Adrenal gland (tissue), 12 donors: ENCODE data around the gene ALDOC. TPM values are rescaled to one million over a fixed set of nuclear protein-coding genes. Genes with fewer than 3 reads are reported as not detected.

Experiments used
- DNase-seq, 7 donors: peaks; one replicate each; pipeline ENCODE4 v3.0.0-alpha.2; 2019 to 2020
- H3K27ac ChIP-seq, 5 donors: fragments of 200-600 bp; sonication (generic) in 4 of 5; 1 replicate in 3 of 5; 2 replicates in 2 of 5; pipeline versions ENCODE4 v1.5.1 to v1.8.0; 2016 to 2020; ENCODE audit warnings: mild to moderate bottlenecking in 1 of 5
- H3K27me3 ChIP-seq: fragments of 200-600 bp; 2 replicates; pipeline ENCODE4 v1.8.0; 2021
- H3K36me3 ChIP-seq, 2 donors: fragments of 200-600 bp; replicated peaks in 1 of 2; 1 replicate in 1 of 2; 2 replicates in 1 of 2; pipeline versions ENCODE4 v1.5.1 to v1.8.0; 2018 to 2022
- H3K4me1 ChIP-seq, 2 donors: fragments of 200-600 bp; replicated peaks in 1 of 2; 1 replicate in 1 of 2; 2 replicates in 1 of 2; pipeline versions ENCODE4 v1.5.1 to v1.8.0; 2018 to 2021
- H3K4me3 ChIP-seq, 4 donors: fragments of 200-600 bp; sonication (generic) in 3 of 4; one replicate each; pipeline ENCODE4 v1.5.1; 2016 to 2018
- H3K9me3 ChIP-seq, 3 donors: fragments of 200-600 bp; sonication (generic) in 1 of 3; replicated peaks in 1 of 3; 1 replicate in 2 of 3; 2 replicates in 1 of 3; pipeline versions ENCODE4 v1.5.1 to v1.8.0; 2016 to 2021
- POLR2A ChIP-seq, 2 donors: fragments of 450-650 bp; IDR thresholded peaks; one replicate each; pipeline ENCODE4 v1.6.1; 2017; ENCODE audit warnings: antibody characterized with exemption in 2 of 2, mild to moderate bottlenecking in 2 of 2, moderate library complexity in 1 of 2
- WGBS, 4 donors: extraction: QIAGEN DNeasy Blood & Tissue Kit in 2 of 4; methylation state at CpG; one replicate each; pipeline versions ENCODE4 v1.1.5 to v1.1.7; 2013 to 2017; 5-methylcytosine and 5-hydroxymethylcytosine counted together
- intact Hi-C, 2 donors: fragments of 100-400 bp; cut with DNase I; formaldehyde crosslinking; loops; one replicate each; pipeline versions ENCODE4 v1.14.1 to v1.15.0; 2022 to 2023
- polyA plus RNA-seq, 3 donors: library from polyadenylated mRNA; stranded (reverse); fragments of 200-250 nt in 2 of 3; fragments of 350-450 nt in 1 of 3; fragmentation: Illumina TruSeq in 1 of 3; extraction: RNeasy Lipid Tissue Mini Kit (QIAGEN cat#74804) in 1 of 3; gene quantifications; one replicate each; pipeline ENCODE4 v1.2.3, GENCODE V29; 2013 to 2014
- total RNA-seq, 9 donors: library from RNA; depleted of rRNA in 4 of 9; stranded (reverse); fragments of >200 nt in 4 of 9; fragments of 120-200 nt in 1 of 9; fragmentation: NEBNext Ultra II Directional in 1 of 9; extraction: Animal tissue kit (Norgen Biotek cat#: 25700) in 1 of 9; gene quantifications; one replicate each; pipeline versions ENCODE4 v1.1.0 to v1.2.4, GENCODE V29; 2013 to 2023
- TF ChIP-seq, protein P1 (sequence below), 6 experiments: fragments of 450-650 bp in 4 of 6; fragments of 200-600 bp in 2 of 6; sonication (generic) in 1 of 6; IDR thresholded peaks; 1 replicate in 5 of 6; 2 replicates in 1 of 6; pipeline versions ENCODE4 v1.5.1 to v1.8.0; 2016 to 2021; ENCODE audit warnings: antibody characterized with exemption in 6 of 6, mild to moderate bottlenecking in 2 of 6, moderate library complexity in 1 of 6
- donor health status: healthy with polysubstance abuse.
- donor health status: Bipolar disorder and iron deficiency.
- donor health status: DM: yes; HTN: yes; CAD: no.
- donor health status: DM: no; HTN: no; CAD: no.
- donor health status: DM: no; HTN: no; CAD: no.
- donor health status: DM: yes; HTN: yes; CAD: no.

The ALDOC gene
- total and polyA plus RNA-seq, 12 donors = 6.3 to 65.5 (median 31.7) TPM

DNA sequence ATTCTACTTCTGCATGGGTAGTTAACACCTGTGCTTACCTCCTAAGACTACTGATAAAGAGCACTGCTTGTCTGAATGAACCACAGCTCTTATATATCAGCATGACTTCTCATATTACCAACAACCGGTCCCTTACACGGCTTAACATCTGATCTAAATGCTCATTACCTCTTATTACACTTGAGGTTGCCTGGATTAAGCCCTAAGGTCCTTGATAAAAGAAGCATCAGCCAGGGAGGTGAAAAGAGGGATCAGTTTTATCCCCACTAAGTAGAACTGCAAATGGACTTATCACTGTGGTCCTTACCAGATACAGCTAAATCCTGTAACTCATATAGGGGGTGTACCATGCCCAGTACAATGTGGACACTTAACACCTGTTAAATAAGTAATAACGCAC lies 45.5 kb upstream of the ALDOC start:
- 83 to 95% (median 90%) methylated on average over 3 of the region's 3 CpGs for WGBS, 4 donors
- DNase-seq = no peak
- Histone ChIP-seq H3K4me1 (no peaks in the 10 kb centered on the region), H3K4me3 (no peak overlapping the region), H3K27ac (no peak overlapping the region), H3K9me3 (no peaks in the 10 kb centered on the region), H3K36me3 (peaks cover 0 to 84% of the 10 kb centered on the region in 2 donors), H3K27me3 (no peaks in the 10 kb centered on the region)
- intact Hi-C loops = no loop called here
- TF ChIP-seq POLR2A (IDR thresholded peaks at IDR 0.05) = no peak
- TF ChIP-seq, protein P1, sequence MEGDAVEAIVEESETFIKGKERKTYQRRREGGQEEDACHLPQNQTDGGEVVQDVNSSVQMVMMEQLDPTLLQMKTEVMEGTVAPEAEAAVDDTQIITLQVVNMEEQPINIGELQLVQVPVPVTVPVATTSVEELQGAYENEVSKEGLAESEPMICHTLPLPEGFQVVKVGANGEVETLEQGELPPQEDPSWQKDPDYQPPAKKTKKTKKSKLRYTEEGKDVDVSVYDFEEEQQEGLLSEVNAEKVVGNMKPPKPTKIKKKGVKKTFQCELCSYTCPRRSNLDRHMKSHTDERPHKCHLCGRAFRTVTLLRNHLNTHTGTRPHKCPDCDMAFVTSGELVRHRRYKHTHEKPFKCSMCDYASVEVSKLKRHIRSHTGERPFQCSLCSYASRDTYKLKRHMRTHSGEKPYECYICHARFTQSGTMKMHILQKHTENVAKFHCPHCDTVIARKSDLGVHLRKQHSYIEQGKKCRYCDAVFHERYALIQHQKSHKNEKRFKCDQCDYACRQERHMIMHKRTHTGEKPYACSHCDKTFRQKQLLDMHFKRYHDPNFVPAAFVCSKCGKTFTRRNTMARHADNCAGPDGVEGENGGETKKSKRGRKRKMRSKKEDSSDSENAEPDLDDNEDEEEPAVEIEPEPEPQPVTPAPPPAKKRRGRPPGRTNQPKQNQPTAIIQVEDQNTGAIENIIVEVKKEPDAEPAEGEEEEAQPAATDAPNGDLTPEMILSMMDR (IDR thresholded peaks at IDR 0.05) = no peak

DNA sequence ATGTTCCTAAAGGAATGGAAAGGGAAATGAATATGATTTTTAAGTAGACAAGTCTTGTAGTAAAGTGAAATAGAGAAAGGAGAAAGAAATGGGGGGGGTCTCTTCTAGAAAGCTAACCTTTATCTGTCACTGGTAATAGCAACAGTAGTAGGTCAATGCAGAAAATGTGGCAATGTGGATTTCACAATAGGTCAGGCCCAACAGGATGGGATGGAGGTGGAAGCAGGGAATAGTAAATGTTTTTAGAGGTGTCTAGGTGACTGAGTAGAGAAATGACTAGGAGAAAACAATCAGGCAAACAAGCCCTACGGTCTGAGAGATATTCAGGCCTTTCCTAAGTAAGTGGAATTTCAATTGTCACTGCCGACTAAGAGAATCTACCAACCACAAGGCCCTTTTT lies 43.3 kb upstream of the ALDOC start:
- Histone ChIP-seq H3K36me3 (peaks cover 0 to 94% of the 10 kb centered on the region in 2 donors), H3K27ac (no peak overlapping the region), H3K9me3 (no peaks in the 10 kb centered on the region), H3K4me1 (no peaks in the 10 kb centered on the region), H3K4me3 (no peak overlapping the region), H3K27me3 (no peaks in the 10 kb centered on the region)
- TF ChIP-seq, protein P1 (IDR thresholded peaks at IDR 0.05) = no peak
- TF ChIP-seq POLR2A (IDR thresholded peaks at IDR 0.05) = no peak
- DNase-seq = no peak
- intact Hi-C loops = no loop called here
- 82 to 96% (median 86%) methylated on average over 2 of the region's 2 CpGs for WGBS, 4 donors

GRCh38 chr17:28618464-28618863 lies 41.8 kb upstream of the ALDOC start:
- 87 to 93% (median 88%) methylated on average over 3 of the region's 3 CpGs for WGBS, 4 donors
- intact Hi-C loops = loop anchor here in 1 of 2 donors (10.0 kb wide), 1 partner anchor 124 kb away; no protein-coding TSS in a partner anchor
- peaks cover 0 to 100% of the 10 kb centered on the region in 2 donors for H3K36me3 ChIP-seq

GRCh38 chr17:28616281-28616680 lies 39.6 kb upstream of the ALDOC start:
- H3K36me3 ChIP-seq = peaks cover 0 to 79% of the 10 kb centered on the region in 2 donors
- WGBS, 4 donors = 79 to 93% (median 85%) methylated on average over 7 of the region's 7 CpGs
- no peaks in the 10 kb centered on the region for H3K4me1 ChIP-seq
- TF ChIP-seq POLR2A (IDR thresholded peaks at IDR 0.05) = no peak
- TF ChIP-seq, protein P1 (IDR thresholded peaks at IDR 0.05) = no peak
- no peak for DNase-seq
- H3K27me3 ChIP-seq = no peaks in the 10 kb centered on the region
- H3K4me3 ChIP-seq = no peak overlapping the region
- H3K9me3 ChIP-seq = no peaks in the 10 kb centered on the region
- H3K27ac ChIP-seq = no peak overlapping the region
- intact Hi-C loops = loop anchor here in 1 of 2 donors (10.0 kb wide), 1 partner anchor 121 kb away; no protein-coding TSS in a partner anchor

More at GRCh38 chr17:28618464-28618863, 41.8 kb upstream of the ALDOC start:
- H3K27ac ChIP-seq = no peak overlapping the region
- no peak for DNase-seq
- TF ChIP-seq, protein P1 (IDR thresholded peaks at IDR 0.05) = no peak
- TF ChIP-seq POLR2A (IDR thresholded peaks at IDR 0.05) = no peak
- H3K4me3 ChIP-seq = no peak overlapping the region
- H3K27me3 ChIP-seq = no peaks in the 10 kb centered on the region
- H3K4me1 ChIP-seq = no peaks in the 10 kb centered on the region
- H3K9me3 ChIP-seq = no peaks in the 10 kb centered on the region
